Trophoblast cell (in vitro differentiated cells and primary cell): ENCODE data around the gene ROBO1.

Experiments used
- DNase-seq, 2 donors: peaks; one replicate each; pipeline ENCODE4 v3.0.0-alpha.2; 2016
- H2AFZ ChIP-seq: 2 replicates; pipeline ENCODE4 v1.6.1; 2013; ENCODE audit warnings: low read length, moderate library complexity, mild to moderate bottlenecking; ENCODE audit not compliant: insufficient read depth, poor library complexity
- H2AK5ac ChIP-seq: 2 replicates; pipeline ENCODE4 v1.6.1; 2013; ENCODE audit warnings: mild to moderate bottlenecking, low read length
- H2BK120ac ChIP-seq: 2 replicates; pipeline ENCODE4 v1.6.1; 2013; ENCODE audit warnings: low read length, mild to moderate bottlenecking, moderate library complexity; ENCODE audit not compliant: insufficient read depth, poor library complexity
- H2BK12ac ChIP-seq: 2 replicates; pipeline ENCODE4 v1.6.1; 2013; ENCODE audit warnings: mild to moderate bottlenecking, low read length, moderate library complexity
- H2BK5ac ChIP-seq: 2 replicates; pipeline ENCODE4 v1.6.1; 2013; ENCODE audit warnings: low read length, low read depth, moderate library complexity, mild to moderate bottlenecking; ENCODE audit not compliant: poor library complexity
- H3K14ac ChIP-seq: 2 replicates; pipeline ENCODE4 v1.6.1; 2013; ENCODE audit warnings: mild to moderate bottlenecking, low read length
- H3K18ac ChIP-seq: 2 replicates; pipeline ENCODE4 v1.6.1; 2013; ENCODE audit warnings: mild to moderate bottlenecking, low read length
- H3K23ac ChIP-seq: 2 replicates; pipeline ENCODE4 v1.6.1; 2013; ENCODE audit warnings: low read length
- H3K27ac ChIP-seq: 2 replicates; pipeline ENCODE4 v1.5.1; 2013; ENCODE audit warnings: low read depth, mild to moderate bottlenecking, inconsistent platforms, low read length, moderate library complexity
- H3K27me3 ChIP-seq: 2 replicates; pipeline ENCODE4 v1.6.1; 2013; ENCODE audit warnings: inconsistent platforms, mild to moderate bottlenecking, low read length, moderate library complexity; ENCODE audit not compliant: insufficient read depth
- H3K36me3 ChIP-seq, 2 experiments: 1 replicate in 1 of 2; 2 replicates in 1 of 2; pipeline ENCODE4 v1.6.1; 2013; ENCODE audit warnings: low read length in 2 of 2, mild to moderate bottlenecking in 2 of 2, moderate library complexity in 1 of 2; ENCODE audit not compliant: insufficient read depth in 2 of 2, control insufficient read depth in 1 of 2
- H3K4ac ChIP-seq: 2 replicates; pipeline ENCODE4 v1.6.1; 2013; ENCODE audit warnings: low read depth, mild to moderate bottlenecking, low read length, moderate library complexity
- H3K4me1 ChIP-seq, 2 experiments: 1 replicate in 1 of 2; 2 replicates in 1 of 2; pipeline ENCODE4 v1.6.1; 2013; ENCODE audit warnings: low read length in 2 of 2, mild to moderate bottlenecking in 2 of 2, moderate library complexity in 1 of 2; ENCODE audit not compliant: insufficient read depth in 2 of 2, control insufficient read depth in 1 of 2
- H3K4me2 ChIP-seq: 2 replicates; pipeline ENCODE4 v1.6.1; 2013; ENCODE audit warnings: inconsistent platforms, mild to moderate bottlenecking, low read length, moderate library complexity
- H3K4me3 ChIP-seq: 2 replicates; pipeline ENCODE4 v1.5.1; 2013; ENCODE audit warnings: mild to moderate bottlenecking, low read depth, low read length, inconsistent platforms
- H3K79me1 ChIP-seq: one replicate; pipeline ENCODE4 v1.6.1; 2013; ENCODE audit warnings: low read length
- H3K79me2 ChIP-seq: 2 replicates; pipeline ENCODE4 v1.6.1; 2013; ENCODE audit warnings: low read length, mild to moderate bottlenecking; ENCODE audit not compliant: control insufficient read depth, insufficient read depth, poor library complexity
- H3K9ac ChIP-seq: 2 replicates; pipeline ENCODE4 v1.6.1; 2013; ENCODE audit warnings: mild to moderate bottlenecking, low read length
- H3K9me3 ChIP-seq: 2 replicates; pipeline ENCODE4 v1.6.1; 2013; ENCODE audit warnings: low read depth, mild to moderate bottlenecking, control low read depth, inconsistent platforms, low read length; ENCODE audit not compliant: insufficient read depth
- H4K12ac ChIP-seq: 2 replicates; pipeline ENCODE4 v1.6.1; 2013; ENCODE audit warnings: low read depth, mild to moderate bottlenecking, low read length, moderate library complexity
- H4K8ac ChIP-seq: 2 replicates; pipeline ENCODE4 v1.6.1; 2013; ENCODE audit warnings: low read depth, mild to moderate bottlenecking, low read length, moderate library complexity
- H4K91ac ChIP-seq: one replicate; pipeline ENCODE4 v1.6.1; 2013; ENCODE audit warnings: low read depth, mild to moderate bottlenecking, low read length, moderate library complexity
- WGBS: extraction: QIAGEN DNeasy Blood & Tissue Kit; methylation state at CpG from one replicate; pipeline ENCODE4 v1.1.7; 2013; ENCODE audit warnings: missing lambda C conversion rate; ENCODE audit not compliant: insufficient read length, insufficient coverage; ENCODE audit errors: extremely low coverage; 5-methylcytosine and 5-hydroxymethylcytosine counted together

Gene ROBO1

GRCh38 chr3:79598594-79598993, 169.2 kb downstream of the ROBO1 start:
- Histone ChIP-seq H2BK12ac (no peak overlapping the region), H3K4me3 (no peak overlapping the region), H4K12ac (no peak overlapping the region), H3K4me2 (no peak overlapping the region), H3K36me3 (no peaks in the 10 kb centered on the region), H3K23ac (no peak overlapping the region), H2AFZ (no peak overlapping the region), H3K9me3 (no peaks in the 10 kb centered on the region), H4K91ac (no peak overlapping the region), H3K9ac (no peak overlapping the region), H4K8ac (no peak overlapping the region), H2AK5ac (no peak overlapping the region), H3K79me2 (no peaks in the 10 kb centered on the region), H3K79me1 (no peaks in the 10 kb centered on the region), H3K27ac (no peak overlapping the region), H3K4me1 (no peaks in the 10 kb centered on the region), H2BK5ac (no peak overlapping the region), H3K18ac (no peak overlapping the region), H3K27me3 (no peaks in the 10 kb centered on the region), H3K14ac (no peak overlapping the region), H2BK120ac (no peak overlapping the region), H3K4ac (no peak overlapping the region)
- WGBS, result no CpG with 5 or more reads among the region's 1 CpG
- no peak for DNase-seq

DNA sequence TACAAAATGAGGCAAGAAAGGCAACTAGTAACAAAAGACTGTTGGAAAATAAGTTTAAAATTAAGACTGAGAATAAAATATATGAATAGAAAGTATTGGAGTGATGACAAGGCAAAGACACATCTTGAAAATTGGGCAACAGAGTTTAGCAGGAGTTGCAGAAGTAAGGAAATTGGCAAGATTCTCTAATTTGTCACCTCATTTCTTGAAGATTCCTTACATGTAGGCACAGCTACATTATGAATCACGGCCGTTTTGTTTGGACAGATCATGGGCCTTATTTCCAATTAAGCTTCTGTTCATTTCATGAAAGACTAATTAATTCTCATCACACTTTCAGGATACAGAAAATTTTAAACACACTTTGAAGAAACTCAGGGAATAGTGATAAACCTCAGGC, 170.1 kb downstream of the ROBO1 start:
- H4K12ac ChIP-seq, result no peak overlapping the region
- no peak overlapping the region for H3K4ac ChIP-seq
- no peaks in the 10 kb centered on the region for H3K36me3 ChIP-seq
- H2AK5ac ChIP-seq, result no peak overlapping the region
- no peak overlapping the region for H3K4me2 ChIP-seq
- H3K79me1 ChIP-seq, result no peaks in the 10 kb centered on the region
- no peaks in the 10 kb centered on the region for H3K79me2 ChIP-seq
- H2AFZ ChIP-seq, result no peak overlapping the region
- H2BK12ac ChIP-seq, result no peak overlapping the region
- no peaks in the 10 kb centered on the region for H3K9me3 ChIP-seq
- H3K23ac ChIP-seq, result no peak overlapping the region
- no peak overlapping the region for H2BK120ac ChIP-seq
- no peak overlapping the region for H3K9ac ChIP-seq
- no peak overlapping the region for H4K8ac ChIP-seq
- no peak overlapping the region for H3K14ac ChIP-seq
- no peak overlapping the region for H4K91ac ChIP-seq
- no peak overlapping the region for H2BK5ac ChIP-seq
- no peaks in the 10 kb centered on the region for H3K4me1 ChIP-seq
- no peaks in the 10 kb centered on the region for H3K27me3 ChIP-seq
- H3K27ac ChIP-seq, result no peak overlapping the region
- no CpG with 5 or more reads among the region's 2 CpGs for WGBS
- H3K18ac ChIP-seq, result no peak overlapping the region
- no peak overlapping the region for H3K4me3 ChIP-seq
- no peak for DNase-seq

DNA sequence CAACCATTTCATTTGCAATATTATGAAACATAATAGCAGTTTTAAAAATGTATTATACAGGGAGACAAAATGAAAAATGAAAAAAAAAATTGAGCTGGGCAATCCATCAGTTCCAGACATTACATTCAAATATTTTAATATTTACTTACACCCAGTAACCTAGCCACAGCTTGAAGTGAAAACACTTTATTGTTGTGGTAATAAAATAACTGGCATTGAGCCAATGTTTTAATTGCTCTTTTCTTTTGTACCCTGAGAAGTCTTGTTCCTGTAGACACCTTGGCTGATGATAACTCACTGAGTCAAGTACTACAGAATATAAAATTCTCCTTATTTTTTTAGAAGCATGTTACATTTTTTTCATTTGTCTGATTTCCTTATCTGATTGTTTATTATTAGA, 180.6 kb downstream of the ROBO1 start:
- Histone ChIP-seq H3K4ac (no peak overlapping the region), H3K4me1 (no peaks in the 10 kb centered on the region), H2AFZ (no peak overlapping the region), H3K9ac (no peak overlapping the region), H3K36me3 (no peaks in the 10 kb centered on the region), H4K91ac (no peak overlapping the region), H3K14ac (no peak overlapping the region), H3K27me3 (no peaks in the 10 kb centered on the region), H3K23ac (no peak overlapping the region), H2BK12ac (no peak overlapping the region), H3K79me1 (no peaks in the 10 kb centered on the region), H2AK5ac (no peak overlapping the region), H2BK120ac (no peak overlapping the region), H2BK5ac (no peak overlapping the region), H3K18ac (no peak overlapping the region), H3K27ac (no peak overlapping the region), H3K9me3 (no peaks in the 10 kb centered on the region), H3K79me2 (no peaks in the 10 kb centered on the region), H3K4me2 (no peak overlapping the region), H3K4me3 (no peak overlapping the region), H4K12ac (no peak overlapping the region), H4K8ac (no peak overlapping the region)
- DNase-seq, result no peak

- Histone ChIP-seq H3K4me2 (no peak overlapping the region), H3K79me1 (no peaks in the 10 kb centered on the region), H3K4me3 (no peak overlapping the region)
Measured at GRCh38 chr3:79586232-79586631, 181.6 kb downstream of the ROBO1 start.

DNA sequence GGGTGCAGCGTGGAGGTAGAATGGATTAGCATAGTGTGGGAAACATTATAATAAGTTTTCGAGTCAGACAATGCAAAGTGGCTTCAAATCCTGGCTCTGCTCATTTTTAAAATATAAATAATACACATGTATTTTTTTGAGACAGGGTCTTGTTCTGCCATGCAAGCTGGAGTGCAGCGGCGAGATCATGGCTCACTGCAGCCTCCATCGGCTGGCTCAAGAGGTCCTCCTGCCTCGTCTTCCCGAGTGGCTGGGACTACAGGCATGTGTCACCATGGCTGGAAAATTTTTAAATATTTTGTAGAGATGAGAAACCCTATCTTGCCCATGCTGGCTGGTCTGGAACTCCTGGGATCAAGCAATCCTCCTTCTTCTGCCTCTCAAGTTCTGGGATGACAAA, 194.9 kb downstream of the ROBO1 start:
- Histone ChIP-seq H3K4me3 (no peak overlapping the region), H3K4me1 (no peaks in the 10 kb centered on the region), H3K36me3 (no peaks in the 10 kb centered on the region), H2BK120ac (no peak overlapping the region), H4K91ac (no peak overlapping the region), H4K12ac (no peak overlapping the region), H2AFZ (no peak overlapping the region), H2BK12ac (no peak overlapping the region), H3K9ac (no peak overlapping the region), H4K8ac (no peak overlapping the region), H3K14ac (no peak overlapping the region), H3K79me1 (no peaks in the 10 kb centered on the region), H3K18ac (no peak overlapping the region), H2BK5ac (no peak overlapping the region), H3K4me2 (no peak overlapping the region), H3K9me3 (no peaks in the 10 kb centered on the region), H2AK5ac (no peak overlapping the region), H3K23ac (no peak overlapping the region), H3K79me2 (no peaks in the 10 kb centered on the region), H3K27me3 (no peaks in the 10 kb centered on the region), H3K4ac (no peak overlapping the region), H3K27ac (no peak overlapping the region)
- no peak for DNase-seq
- WGBS, result no CpG with 5 or more reads among the region's 7 CpGs

More at GRCh38 chr3:79586232-79586631, 181.6 kb downstream of the ROBO1 start:
- Histone ChIP-seq H3K79me2 (no peaks in the 10 kb centered on the region), H3K14ac (no peak overlapping the region), H3K4me1 (no peaks in the 10 kb centered on the region), H2BK120ac (no peak overlapping the region), H4K91ac (no peak overlapping the region), H3K9ac (no peak overlapping the region), H2BK5ac (no peak overlapping the region), H3K27me3 (no peaks in the 10 kb centered on the region), H3K18ac (no peak overlapping the region), H2AFZ (no peak overlapping the region), H4K8ac (no peak overlapping the region), H3K9me3 (no peaks in the 10 kb centered on the region), H3K23ac (no peak overlapping the region), H2AK5ac (no peak overlapping the region), H2BK12ac (no peak overlapping the region), H3K4ac (no peak overlapping the region), H3K27ac (no peak overlapping the region), H4K12ac (no peak overlapping the region), H3K36me3 (no peaks in the 10 kb centered on the region)
- DNase-seq, result no peak
